Measurements from ENCODE around the gene MSH2.

Gene MSH2

DNA sequence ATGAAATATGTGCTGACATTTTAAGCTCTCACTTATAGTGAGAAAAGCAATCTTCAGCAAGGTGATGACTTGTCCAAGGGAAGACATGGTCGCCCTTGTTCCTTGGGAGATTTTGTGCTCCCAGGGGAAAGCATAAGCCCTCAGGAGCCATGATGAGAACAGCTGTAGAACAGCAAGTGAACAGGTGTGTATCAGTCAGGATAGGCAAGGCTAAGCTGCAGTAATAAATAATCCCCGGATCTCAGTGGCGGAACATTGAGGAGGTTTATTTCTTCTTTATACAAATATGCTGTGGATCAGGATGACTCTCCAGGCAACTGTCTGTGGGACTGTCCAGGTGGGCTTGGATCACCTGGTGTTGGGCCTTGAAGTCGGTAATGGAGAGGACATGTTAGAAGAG, 103.1 kb downstream of the MSH2 start:
- no peak for DNase-seq

- peak in 9 of 58 donors; percentile 3 to 20 (median 14) for DNase-seq
Measured at GRCh38 chr2:47506436-47506835, 103.5 kb downstream of the MSH2 start.

GRCh38 chr2:47508080-47508479, 105.1 kb downstream of the MSH2 start:
- DNase-seq: no peak

DNA sequence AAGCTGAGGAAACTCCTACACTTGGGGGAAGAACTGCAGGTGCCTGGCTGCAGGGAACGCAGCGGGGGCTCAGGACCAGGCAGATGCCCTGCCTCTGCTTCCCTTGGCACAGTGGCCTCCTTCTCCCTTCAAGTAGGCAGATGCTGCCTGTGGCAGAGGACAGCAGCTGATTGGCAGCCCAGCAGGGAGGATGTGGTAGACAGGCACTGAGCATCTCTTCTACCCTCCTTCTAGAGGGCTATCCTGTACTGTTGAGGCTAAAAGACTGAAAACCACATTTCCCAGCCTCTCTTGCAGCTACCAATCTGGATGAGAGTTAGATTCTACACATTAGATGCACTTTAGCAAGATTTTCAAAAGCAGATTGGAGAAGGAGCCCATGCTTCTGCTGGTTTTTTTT, 105.7 kb downstream of the MSH2 start:
- no peak for DNase-seq

- no peak for DNase-seq
Measured at GRCh38 chr2:47509250-47509649, 106.3 kb downstream of the MSH2 start.

GRCh38 chr2:47509821-47510385, 106.9 kb downstream of the MSH2 start:
- no peak for DNase-seq

DNA sequence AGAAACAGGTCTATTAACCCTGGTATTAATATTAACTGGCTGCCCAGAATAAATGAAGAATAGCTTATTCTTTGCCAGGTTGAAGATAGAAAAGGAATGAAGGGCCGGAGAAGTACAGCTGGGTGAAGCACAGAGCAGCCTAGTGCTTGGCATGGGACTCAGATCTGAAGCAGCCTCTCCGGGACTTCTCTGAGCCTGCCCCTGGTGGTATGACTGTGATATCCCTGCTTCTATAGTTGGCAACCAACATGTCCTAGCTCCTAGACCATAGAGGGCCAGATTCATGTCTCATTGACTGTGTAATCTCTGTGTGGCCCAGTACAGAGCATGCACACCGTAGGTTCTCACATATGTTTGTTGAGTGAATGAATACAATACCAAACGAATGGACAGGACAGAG, 107.8 kb downstream of the MSH2 start:
- DNase-seq: no peak

DNA sequence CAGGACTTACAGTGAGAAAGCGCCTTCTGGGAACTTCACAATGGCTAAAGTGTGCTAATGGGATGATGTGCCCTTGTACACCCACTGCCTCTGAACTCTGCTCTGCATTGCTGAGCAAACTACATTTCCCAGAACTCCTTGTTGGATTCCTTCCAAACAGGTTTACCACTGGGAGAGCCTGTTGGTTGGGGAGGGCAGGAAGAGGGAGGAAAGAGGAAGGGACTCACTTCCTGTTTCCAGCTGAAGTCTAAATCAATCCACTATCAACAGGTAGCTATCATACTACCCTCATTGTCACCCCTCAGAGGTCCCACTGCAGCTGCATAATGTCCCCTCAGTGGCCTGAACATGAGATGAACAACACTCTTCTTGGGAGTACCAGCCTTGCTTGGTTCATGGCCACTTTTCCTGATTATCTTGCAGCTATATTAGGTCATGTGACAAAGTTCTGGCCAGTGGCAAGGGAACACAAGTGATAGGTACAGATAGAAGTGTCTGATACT, 109.7 kb downstream of the MSH2 start:
- DNase-seq: no peak

DNA sequence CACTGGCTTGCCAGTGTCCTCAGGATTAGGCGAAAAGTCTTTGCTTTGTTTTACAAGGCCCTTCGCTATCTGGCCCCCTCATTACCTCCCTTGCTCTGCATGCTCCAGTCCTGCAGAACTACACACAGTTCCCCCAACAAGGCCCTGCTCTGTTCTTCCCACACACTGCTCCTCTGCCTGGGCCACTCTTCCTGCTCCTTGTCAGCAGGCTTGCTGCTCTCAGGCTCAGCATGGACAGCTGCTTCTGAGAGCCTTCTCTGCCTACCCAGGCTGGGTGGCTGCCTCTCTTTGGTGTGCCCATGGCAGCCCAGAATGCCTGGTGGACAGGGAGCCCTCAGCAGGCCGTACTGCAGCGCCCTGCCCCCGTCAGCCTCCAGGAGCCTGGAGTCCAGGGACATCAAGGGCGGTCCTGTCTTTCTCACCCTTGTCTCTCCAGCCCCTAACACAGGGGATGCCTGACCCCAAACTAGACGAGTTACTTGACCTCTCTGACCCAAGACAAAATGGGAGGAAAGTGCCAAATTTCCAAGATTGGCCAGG, 111.1 kb downstream of the MSH2 start:
- DNase-seq: peak in 10 of 58 donors; percentile 5 to 45 (median 20)

DNA sequence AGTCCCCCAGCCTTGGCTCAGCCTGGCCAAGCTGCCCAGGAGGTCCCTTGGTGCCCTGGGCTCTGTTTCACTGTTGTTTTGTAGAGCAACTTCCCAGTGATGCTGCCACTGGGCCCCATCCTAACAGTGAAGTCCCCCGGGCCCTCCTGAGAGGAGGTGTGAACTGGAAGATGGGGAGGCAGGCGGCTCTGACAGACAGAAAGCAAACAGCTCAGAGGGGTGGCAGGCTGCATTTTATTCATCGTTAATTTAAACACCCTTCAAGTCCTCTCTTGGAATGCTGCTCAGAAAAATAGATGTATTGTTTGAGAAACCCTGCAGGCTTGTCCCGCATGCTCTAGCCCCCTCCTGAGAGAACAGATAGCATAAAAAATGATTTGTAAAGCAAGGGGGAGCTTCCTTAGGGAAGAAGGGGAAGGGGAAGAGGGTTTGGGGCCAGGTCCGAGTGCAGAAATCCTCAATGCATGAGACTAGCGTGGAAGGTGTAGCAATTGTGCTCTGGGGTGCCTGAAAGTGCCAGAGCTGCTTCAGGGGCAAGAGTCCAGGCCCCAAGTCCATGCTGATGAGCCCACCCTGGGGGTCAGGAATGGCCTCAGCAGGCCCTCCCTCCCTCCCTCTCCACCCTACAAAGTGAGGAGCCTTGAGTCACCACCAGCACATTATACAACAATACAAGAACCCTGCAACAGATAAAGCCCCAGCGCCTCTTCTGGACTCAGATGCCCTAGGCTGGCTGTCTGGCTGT, 113.6 kb downstream of the MSH2 start:
- no peak for DNase-seq

DNA sequence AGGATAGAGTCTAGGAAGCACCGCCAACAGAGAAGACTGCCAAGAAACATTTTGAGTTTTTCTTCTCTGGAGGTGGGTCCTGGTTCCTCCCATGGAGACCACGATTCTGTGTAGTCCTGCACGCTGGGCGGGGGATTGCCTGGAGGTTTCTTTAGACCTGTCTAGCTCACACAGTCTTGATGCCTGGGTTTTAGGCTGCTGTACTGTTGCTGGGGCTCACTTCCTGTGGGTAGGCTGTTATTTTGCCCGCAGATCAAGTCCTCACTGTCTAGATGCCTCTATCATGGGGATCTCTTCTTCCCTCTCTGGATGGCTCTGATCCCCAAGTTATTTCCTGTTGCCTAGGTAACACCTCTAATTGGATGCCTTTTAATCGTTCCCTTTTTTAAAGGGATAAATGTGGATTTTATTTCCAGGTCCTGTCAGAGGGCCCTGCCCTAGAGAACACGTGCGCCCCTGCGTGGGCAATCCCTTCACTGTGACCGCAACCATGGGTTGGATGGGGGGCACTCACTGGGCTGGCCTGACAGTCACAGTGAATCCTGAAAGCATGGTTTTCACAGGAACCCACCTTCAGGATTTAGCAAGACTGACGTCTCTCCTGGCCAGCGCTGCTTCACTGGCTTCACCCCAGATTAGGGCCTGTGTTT, 115.7 kb downstream of the MSH2 start:
- DNase-seq: no peak

DNA sequence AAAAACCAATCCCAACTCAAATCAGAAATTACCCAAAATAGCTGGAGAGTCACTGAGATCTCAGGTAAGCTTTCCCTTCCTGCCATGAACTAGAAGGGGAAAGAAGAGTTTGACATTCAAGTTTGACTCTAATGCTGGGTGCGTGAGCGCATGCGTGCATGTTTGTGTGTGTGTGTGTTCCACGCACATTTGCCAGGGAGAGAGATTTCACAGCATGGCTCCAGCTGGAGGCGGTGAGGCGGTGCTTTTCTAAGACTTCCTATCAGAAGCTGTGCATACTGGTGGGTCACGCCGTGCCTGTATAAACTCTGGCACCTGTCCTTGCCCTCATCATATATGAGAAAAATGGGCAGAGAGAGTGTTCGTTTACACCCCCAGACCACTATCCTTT, 116.2 kb downstream of the MSH2 start:
- DNase-seq: peak in 29 of 58 donors; percentile 8 to 56 (median 30)

DNA sequence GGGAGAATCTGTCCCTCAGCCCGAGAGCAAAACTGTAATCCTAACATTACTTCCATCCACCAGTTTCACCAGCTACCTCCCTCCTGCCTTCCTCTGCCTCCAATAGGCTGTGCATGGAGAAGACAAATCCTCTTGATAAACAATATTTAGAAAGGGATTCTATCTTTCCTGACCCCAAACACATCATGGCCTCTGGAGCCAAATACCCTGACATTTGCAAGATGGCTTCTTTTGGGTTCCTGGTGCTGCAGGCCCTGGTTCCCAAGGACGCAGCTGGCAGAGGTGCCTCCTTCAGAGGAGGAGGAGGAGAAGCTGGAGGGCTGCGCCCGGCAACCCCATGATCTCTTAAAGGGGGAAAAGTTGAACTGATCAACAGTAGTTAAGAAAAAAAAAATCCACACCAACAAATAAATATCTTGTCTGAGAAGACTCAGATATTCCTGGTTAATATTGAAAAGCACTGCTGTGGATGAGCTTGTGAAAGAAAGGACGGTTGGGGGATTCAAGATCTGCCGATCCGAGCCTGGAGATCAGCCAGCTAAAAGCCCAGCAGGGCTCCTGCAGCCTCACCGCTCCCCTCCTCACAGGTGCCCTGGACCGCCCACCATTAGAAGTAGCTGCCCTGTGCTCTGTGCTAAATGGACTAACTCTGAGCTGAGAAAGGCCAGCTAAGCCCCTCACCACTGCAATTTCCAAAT, 116.8 kb downstream of the MSH2 start:
- peak in 1 of 58 donors; percentile 22 for DNase-seq

GRCh38 chr2:47520302-47520630, 117.3 kb downstream of the MSH2 start:
- peak in 34 of 58 donors; percentile 7 to 77 (median 37) for DNase-seq

- DNase-seq: peak in 54 of 58 donors; percentile 20 to 80 (median 54)
Measured at GRCh38 chr2:47520825-47521665, 118.1 kb downstream of the MSH2 start.

DNA sequence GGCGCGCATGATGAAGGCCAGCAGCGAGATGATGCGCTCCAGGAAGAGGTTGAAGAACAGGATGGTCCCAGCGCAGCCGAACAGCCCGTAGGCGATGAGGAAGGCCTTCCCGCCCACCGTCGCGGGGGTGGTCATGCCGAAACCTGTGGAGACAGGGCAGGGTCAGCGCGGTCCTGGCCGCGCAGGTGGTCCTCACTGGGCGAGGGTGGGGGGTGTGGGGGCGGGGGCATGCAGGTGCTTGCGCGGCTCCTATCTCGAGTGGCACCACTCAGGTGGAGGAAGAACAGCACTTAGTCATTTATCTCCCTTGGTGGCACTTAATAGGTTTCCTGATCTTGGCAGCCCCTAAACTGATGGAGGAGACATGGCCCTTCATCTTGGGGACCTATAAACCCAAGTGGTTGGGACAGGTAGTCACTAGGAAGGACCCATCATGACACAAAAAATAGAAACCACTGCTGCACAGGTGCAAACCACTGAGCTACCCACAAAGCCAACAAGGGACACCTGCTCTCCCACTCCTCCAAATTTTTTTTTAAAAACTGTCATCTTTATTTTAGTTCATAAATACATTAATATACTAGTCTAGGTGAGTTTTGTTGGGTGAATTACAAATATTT, 118.8 kb downstream of the MSH2 start:
- peak in 1 of 58 donors; percentile 64 for DNase-seq

GRCh38 chr2:47525167-47525566, 122.2 kb downstream of the MSH2 start:
- no peak for DNase-seq

GRCh38 chr2:47528455-47528854, 125.5 kb downstream of the MSH2 start:
- DNase-seq: peak in 1 of 58 donors; percentile 25

DNA sequence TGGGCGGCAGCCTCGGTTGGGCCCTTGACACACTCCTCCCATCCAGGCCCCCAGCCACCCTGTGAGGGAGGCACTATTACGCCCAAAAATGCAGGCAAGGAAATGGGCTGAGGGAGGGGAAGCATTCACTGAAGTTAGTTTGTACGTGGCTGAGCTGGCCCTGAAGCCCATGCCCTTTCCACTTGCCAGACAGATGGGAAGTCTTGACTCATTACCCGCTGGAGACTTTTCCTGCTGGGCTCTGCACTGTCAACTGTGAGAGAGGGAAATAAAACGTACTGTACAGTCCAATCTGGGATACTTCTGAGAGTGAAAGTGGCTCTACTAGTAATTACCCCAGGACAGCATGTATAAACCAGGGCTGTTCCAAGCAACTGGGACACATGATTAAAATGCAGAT, 125.9 kb downstream of the MSH2 start:
- no peak for DNase-seq

GRCh38 chr2:47530105-47530760, 127.3 kb downstream of the MSH2 start:
- DNase-seq: no peak
